GM13977 (cell line): ENCODE data around the gene PLAC8.
"Not testable (repeated sequence)": the region's sequence is repeated elsewhere in the genome, so short reads cannot be mapped to it uniquely, and the experiment has no call there.

Source experiments
- DNase-seq: peaks from one replicate; pipeline ENCODE4 v3.0.0; 2012; ENCODE audit warnings: low spot score
- CTCF ChIP-seq: IDR thresholded peaks from 2 replicates; pipeline ENCODE4 v1.5.1; 2012; ENCODE audit warnings: mild to moderate bottlenecking, control low read depth; ENCODE audit not compliant: insufficient read depth; ENCODE audit errors: extremely low read depth, missing control alignments
- in situ Hi-C: fragments of 300-500 bp; cut with MboI; formaldehyde crosslinking; loops from one replicate; pipeline ENCODE4 v1.12.0; 2022; ENCODE audit warnings: low sequenced_read_pairs, low pct_unique_long_range_greater_than_20kb, mixed read lengths, inconsistent platforms; ENCODE audit not compliant: unreplicated experiment

Gene PLAC8

DNA sequence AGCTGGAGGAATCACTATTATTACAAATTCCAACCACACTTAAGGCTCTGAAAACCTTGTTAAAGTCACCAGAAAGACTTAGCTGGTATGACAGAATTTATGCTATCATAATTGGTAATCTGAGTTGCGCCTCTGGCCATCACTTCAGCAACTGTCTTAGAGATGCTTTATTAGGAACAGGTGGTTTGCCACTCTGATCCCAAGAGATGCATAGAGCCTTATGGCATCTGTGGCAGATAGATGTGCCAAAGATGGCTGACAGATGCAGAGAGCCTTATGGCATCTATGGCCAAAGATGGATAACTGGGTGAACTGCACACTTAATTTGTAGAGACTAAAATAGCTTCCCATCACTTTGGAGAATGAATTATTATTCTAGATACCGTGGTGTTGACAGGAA lies 32.3 kb upstream of the PLAC8 start:
- TF ChIP-seq CTCF = no peak
- in situ Hi-C loops = no loop called here
- no peak for DNase-seq

GRCh38 chr4:83145776-83146175 lies 31.2 kb upstream of the PLAC8 start:
- DNase-seq, in situ Hi-C loops: not testable (repeated sequence)
- peak; percentile 13 for TF ChIP-seq CTCF

DNA sequence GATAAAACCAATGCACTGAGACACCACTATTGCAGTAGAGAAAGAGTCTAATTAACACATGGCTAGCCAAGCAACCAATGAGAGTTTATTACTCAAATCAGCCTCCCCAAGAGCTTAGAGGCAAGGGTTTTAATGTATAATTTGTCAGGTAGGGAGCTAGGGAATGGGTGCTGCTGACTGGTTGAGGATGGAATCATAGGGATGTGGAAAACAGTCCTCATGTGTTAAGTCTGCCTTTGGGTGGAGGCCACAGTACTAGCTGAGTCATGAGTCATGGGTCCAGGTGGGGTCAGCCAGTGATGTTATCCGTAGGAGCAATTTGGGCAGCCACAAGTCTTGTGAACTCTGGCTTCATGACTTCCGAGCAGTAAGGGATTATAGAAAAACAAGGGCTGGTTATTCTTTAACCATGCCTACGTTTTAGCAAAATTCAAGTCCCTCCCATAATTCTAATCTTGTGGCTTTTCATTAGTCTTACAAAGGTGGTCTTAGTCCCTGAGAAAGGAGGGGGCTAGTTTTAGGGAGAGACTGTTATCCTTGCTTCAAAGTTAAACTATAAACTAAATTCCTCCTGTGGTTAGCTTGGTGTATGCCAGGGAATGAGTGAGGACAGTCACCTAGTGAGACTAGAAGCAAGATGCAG lies 25.1 kb upstream of the PLAC8 start:
- TF ChIP-seq CTCF = no peak
- in situ Hi-C loops = no loop called here
- DNase-seq = no peak

- in situ Hi-C loops = no loop called here
- no peak for DNase-seq
- no peak for TF ChIP-seq CTCF
Observed at GRCh38 chr4:83138946-83139345, 24.4 kb upstream of the PLAC8 start.

DNA sequence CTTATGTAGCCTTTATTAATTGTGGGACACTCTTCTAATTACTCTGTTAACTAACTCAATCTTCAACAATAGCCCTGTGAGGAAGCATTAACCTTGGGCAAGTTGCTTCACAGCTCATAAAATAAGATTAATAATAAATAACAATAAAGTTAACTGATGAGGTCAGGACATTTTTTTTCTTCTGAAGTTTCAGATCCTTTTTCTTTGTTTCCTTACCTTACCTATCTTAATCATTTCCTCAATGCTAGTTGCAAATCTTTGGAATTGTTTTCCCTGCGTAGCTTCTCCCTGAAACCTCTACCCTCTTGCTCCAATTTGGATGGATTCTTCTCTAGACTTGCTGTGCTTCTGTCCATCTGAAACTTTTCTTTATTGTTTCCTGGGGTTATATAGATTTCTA lies 17.5 kb upstream of the PLAC8 start:
- in situ Hi-C loops = no loop called here
- TF ChIP-seq CTCF = no peak
- DNase-seq = no peak

- TF ChIP-seq CTCF = no peak
- in situ Hi-C loops = no loop called here
- no peak for DNase-seq
Observed at GRCh38 chr4:83129264-83129663, 14.7 kb upstream of the PLAC8 start.
